ENCODE data around the gene INSC. TPM values are rescaled to one million over a fixed set of nuclear protein-coding genes. Genes with fewer than 3 reads are reported as not detected.

Gene INSC
- total and polyA plus RNA-seq, 2 experiments from 2014 or later = 1.1 to 1.2 TPM

- Histone ChIP-seq H3K4me2 (ENCODE audit: unreplicated experiment) (no peak overlapping the region), H4K20me1 (ENCODE audit: insufficient read depth) (no peaks in the 10 kb centered on the region), H3K9me3 (ENCODE audit: low read depth) (no peaks in the 10 kb centered on the region), H3K4me1 (ENCODE audit: insufficient read depth) (peaks cover 10% of the 10 kb centered on the region; the same call in 1 of the 2 replicates), H2AFZ (no peak overlapping the region), H3F3A (ENCODE audit: insufficient read depth) (no peaks in the 10 kb centered on the region), H3K9ac (no peak overlapping the region), H3K27me3 (replicated peaks; ENCODE audit: insufficient read depth) (no peaks in the 10 kb centered on the region), H3K27ac (no peak overlapping the region), H3K4me3 (no peak overlapping the region), H3K9me2 (ENCODE audit: insufficient read depth) (no peaks in the 10 kb centered on the region), H3K79me2 (ENCODE audit: insufficient read depth) (no peaks in the 10 kb centered on the region), H3K36me3 (ENCODE audit: low read depth) (no peaks in the 10 kb centered on the region)
- TF ChIP-seq EZH2 (IDR thresholded peaks at IDR 0.05; ENCODE audit: insufficient read depth, poor library complexity, severe bottlenecking) = no peak
- TF ChIP-seq EZH2phosphoT487 (IDR thresholded peaks at IDR 0.05; ENCODE audit: insufficient read depth, low read depth) = no peak
- WGBS, 2 experiments (ENCODE audit: low coverage in 1 of 2, low lambda C conversion rate in 2 of 2, missing lambda C conversion rate in 2 of 2) = 66 to 72% methylated on average over 3 of the region's 3 CpGs
- in situ Hi-C loops (cut with MboI) = no loop called here
- no peak for DNase-seq
Measured at GRCh38 chr11:15224466-15224865, 109.7 kb downstream of the INSC start.

- no peak for TF ChIP-seq EZH2 (IDR thresholded peaks at IDR 0.05; ENCODE audit: insufficient read depth, poor library complexity, severe bottlenecking)
- TF ChIP-seq EZH2phosphoT487 (IDR thresholded peaks at IDR 0.05; ENCODE audit: insufficient read depth, low read depth) = no peak
- Histone ChIP-seq H2AFZ (no peak overlapping the region), H3K9me2 (ENCODE audit: insufficient read depth) (no peaks in the 10 kb centered on the region), H3K9ac (no peak overlapping the region), H3K4me2 (ENCODE audit: unreplicated experiment) (no peak overlapping the region), H3K79me2 (ENCODE audit: insufficient read depth) (no peaks in the 10 kb centered on the region), H3K36me3 (ENCODE audit: low read depth) (no peaks in the 10 kb centered on the region), H3K27me3 (replicated peaks; ENCODE audit: insufficient read depth) (no peaks in the 10 kb centered on the region), H3K4me1 (ENCODE audit: insufficient read depth) (peaks cover 10% of the 10 kb centered on the region; the same call in 1 of the 2 replicates), H4K20me1 (ENCODE audit: insufficient read depth) (no peaks in the 10 kb centered on the region), H3K4me3 (no peak overlapping the region), H3K9me3 (ENCODE audit: low read depth) (no peaks in the 10 kb centered on the region), H3F3A (ENCODE audit: insufficient read depth) (no peaks in the 10 kb centered on the region), H3K27ac (no peak overlapping the region)
- DNase-seq = no peak
- 95 to 96% methylated on average over 1 of the region's 1 CpG for WGBS, 2 experiments (ENCODE audit: low coverage in 1 of 2, low lambda C conversion rate in 2 of 2, missing lambda C conversion rate in 2 of 2)
- in situ Hi-C loops (cut with MboI) = no loop called here
Measured at GRCh38 chr11:15227011-15227410, 112.3 kb downstream of the INSC start.

- in situ Hi-C loops (cut with MboI) = no loop called here
Measured at GRCh38 chr11:15228331-15228849, 113.7 kb downstream of the INSC start.

GRCh38 chr11:15229069-15229468, 114.3 kb downstream of the INSC start:
- WGBS, 2 experiments (ENCODE audit: low coverage in 1 of 2, low lambda C conversion rate in 2 of 2, missing lambda C conversion rate in 2 of 2) = 0% methylated on average over 2 of the region's 2 CpGs
- no peak overlapping the region for H2AFZ ChIP-seq
- no peaks in the 10 kb centered on the region for H3K9me3 ChIP-seq (ENCODE audit: low read depth)
- no peak overlapping the region for H3K4me3 ChIP-seq
- H3K27ac ChIP-seq = no peak overlapping the region
- in situ Hi-C loops (cut with MboI) = no loop called here
- no peaks in the 10 kb centered on the region for H3K9me2 ChIP-seq (ENCODE audit: insufficient read depth)
- DNase-seq = peak; percentile 54
- no peaks in the 10 kb centered on the region for H3K27me3 ChIP-seq (replicated peaks; ENCODE audit: insufficient read depth)
- TF ChIP-seq EZH2phosphoT487 (IDR thresholded peaks at IDR 0.05; ENCODE audit: insufficient read depth, low read depth) = no peak
- TF ChIP-seq EZH2 (IDR thresholded peaks at IDR 0.05; ENCODE audit: insufficient read depth, poor library complexity, severe bottlenecking) = no peak
- no peaks in the 10 kb centered on the region for H4K20me1 ChIP-seq (ENCODE audit: insufficient read depth)
- no peaks in the 10 kb centered on the region for H3K36me3 ChIP-seq (ENCODE audit: low read depth)
- no peak overlapping the region for H3K4me2 ChIP-seq (ENCODE audit: unreplicated experiment)
- no peaks in the 10 kb centered on the region for H3F3A ChIP-seq (ENCODE audit: insufficient read depth)
- no peak overlapping the region for H3K9ac ChIP-seq
- H3K4me1 ChIP-seq (ENCODE audit: insufficient read depth) = peaks cover 3% of the 10 kb centered on the region; the same call in 1 of the 2 replicates
- no peaks in the 10 kb centered on the region for H3K79me2 ChIP-seq (ENCODE audit: insufficient read depth)

More at GRCh38 chr11:15228331-15228849, 113.7 kb downstream of the INSC start:
- Histone ChIP-seq H3K4me3 (no peak overlapping the region), H3K79me2 (ENCODE audit: insufficient read depth) (no peaks in the 10 kb centered on the region), H3K27ac (no peak overlapping the region), H3K4me1 (ENCODE audit: insufficient read depth) (peaks cover 4% of the 10 kb centered on the region; the same call in 1 of the 2 replicates), H3K9ac (no peak overlapping the region), H3F3A (ENCODE audit: insufficient read depth) (no peaks in the 10 kb centered on the region), H3K27me3 (replicated peaks; ENCODE audit: insufficient read depth) (no peaks in the 10 kb centered on the region), H3K36me3 (ENCODE audit: low read depth) (no peaks in the 10 kb centered on the region), H4K20me1 (ENCODE audit: insufficient read depth) (no peaks in the 10 kb centered on the region), H3K9me3 (ENCODE audit: low read depth) (no peaks in the 10 kb centered on the region), H3K4me2 (ENCODE audit: unreplicated experiment) (no peak overlapping the region), H2AFZ (no peak overlapping the region), H3K9me2 (ENCODE audit: insufficient read depth) (no peaks in the 10 kb centered on the region)
- WGBS, 2 experiments (ENCODE audit: low coverage in 1 of 2, low lambda C conversion rate in 2 of 2, missing lambda C conversion rate in 2 of 2) = 68 to 74% methylated on average over 8 of the region's 8 CpGs
- TF ChIP-seq EZH2 (IDR thresholded peaks at IDR 0.05; ENCODE audit: insufficient read depth, poor library complexity, severe bottlenecking) (no peak), EZH2phosphoT487 (IDR thresholded peaks at IDR 0.05; ENCODE audit: insufficient read depth, low read depth) (no peak)
- no peak for DNase-seq

Measured in GM23248 (cell line).